GM12878 (cell line): ENCODE data around the gene MYOM1. TPM values are rescaled to one million over a fixed set of nuclear protein-coding genes. Genes with fewer than 3 reads are reported as not detected.

Experiments used
- ATAC-seq: fragments of 200-7000 bp; cut with Tn5 transposase; 3 replicates; pipeline ENCODE4 v1.9.1; 2020; ENCODE audit warnings: mild to moderate bottlenecking, moderate library complexity
- BruUV-seq: library from RNA; stranded (reverse); fragments of 400-500 nt; replicated peaks from 2 replicates; lab custom pipeline; 2021; lab: Mats Ljungman, UMichigan
- CTCF ChIA-PET: fragments of 300-600 bp; sonication (Branson Sonifier 250); formaldehyde crosslinking; extraction: SDS; loops from one replicate; lab custom pipeline; 2021; ENCODE audit warnings: inconsistent platforms; lab: Yijun Ruan, JAX
- POLR2A ChIA-PET: fragments of 350-600 bp; formaldehyde crosslinking; extraction: SDS; loops from one replicate; lab custom pipeline; 2021; ENCODE audit warnings: inconsistent platforms; lab: Charles Lee
- RAD21 ChIA-PET: fragments of 300-600 bp; sonication (Branson Sonifier 250); formaldehyde crosslinking; loops from one replicate; lab custom pipeline; 2023; ENCODE audit warnings: antibody characterized with exemption; ENCODE audit not compliant: unreplicated experiment; lab: Charles Lee
- SMC1A ChIA-PET: fragments of 300-600 bp; sonication (Branson Sonifier 250); formaldehyde crosslinking; loops from one replicate; lab custom pipeline; 2023; ENCODE audit not compliant: unreplicated experiment, uncharacterized antibody; lab: Charles Lee
- DNase-seq: peaks from one replicate; pipeline ENCODE4 v3.0.0-alpha.2; 2011; ENCODE audit warnings: low read depth, low spot score
- FAIRE-seq: peaks from 3 replicates; lab custom pipeline; 2011; peaks lifted over from hg19 to GRCh38; lab: Jason Lieb, UNC
- H2AFZ ChIP-seq: 2 replicates; pipeline ENCODE4 v1.6.0; 2011; ENCODE audit warnings: low read depth, low read length, control low read depth; ENCODE audit not compliant: control insufficient read depth
- H3K27ac ChIP-seq: 2 replicates; pipeline ENCODE4 v1.5.1; 2011; ENCODE audit warnings: control low read depth; ENCODE audit not compliant: control insufficient read depth, insufficient read depth
- H3K27me3 ChIP-seq, 2 experiments: replicated peaks in 1 of 2; 2 replicates each; pipeline versions ENCODE4 v1.6.0 to v1.6.1; 2011; ENCODE audit warnings: low read length in 1 of 2; ENCODE audit not compliant: control insufficient read depth in 2 of 2, insufficient read depth in 2 of 2
- H3K36me3 ChIP-seq, 2 experiments: 2 replicates each; pipeline ENCODE4 v1.5.1; 2011; ENCODE audit warnings: low read length in 1 of 2; ENCODE audit not compliant: control insufficient read depth in 2 of 2, insufficient read depth in 2 of 2
- H3K4me1 ChIP-seq: 2 replicates; pipeline ENCODE4 v1.6.1; 2011; ENCODE audit warnings: mild to moderate bottlenecking, low read length, moderate library complexity, mixed read lengths; ENCODE audit not compliant: control insufficient read depth, insufficient read depth
- H3K4me2 ChIP-seq: 2 replicates; pipeline ENCODE4 v1.6.0; 2011; ENCODE audit warnings: control low read depth; ENCODE audit not compliant: control insufficient read depth, insufficient read depth
- H3K4me3 ChIP-seq: fragments of 200-600 bp; sonication (generic); 2 replicates; pipeline ENCODE4 v1.5.1; 2016
- H3K79me2 ChIP-seq: 2 replicates; pipeline ENCODE4 v1.6.0; 2011; ENCODE audit warnings: low read length; ENCODE audit not compliant: control insufficient read depth, insufficient read depth
- H3K9ac ChIP-seq: 2 replicates; pipeline ENCODE4 v1.8.0; 2011; ENCODE audit warnings: low read length, control low read depth, mixed read lengths; ENCODE audit not compliant: control insufficient read depth, insufficient read depth
- H3K9me3 ChIP-seq: replicated peaks from 3 replicates; pipeline ENCODE4 v1.5.1; 2011; ENCODE audit warnings: mild to moderate bottlenecking, low read length; ENCODE audit not compliant: control insufficient read depth, insufficient read depth
- H4K20me1 ChIP-seq: 2 replicates; pipeline ENCODE4 v1.6.0; 2011; ENCODE audit not compliant: control insufficient read depth, insufficient read depth
- ATF3 ChIP-seq: IDR thresholded peaks from 2 replicates; pipeline ENCODE4 v1.6.1; 2011; ENCODE audit warnings: low read depth, mild to moderate bottlenecking, low read length, moderate library complexity, borderline replicate concordance; ENCODE audit errors: extremely low read depth
- BMI1 ChIP-seq: fragments of 450-650 bp; IDR thresholded peaks from 2 replicates; pipeline ENCODE4 v1.6.1; 2016; ENCODE audit warnings: mild to moderate bottlenecking, moderate library complexity, borderline replicate concordance
- E2F4 ChIP-seq: IDR thresholded peaks from 2 replicates; pipeline ENCODE4 v1.6.1; 2012; ENCODE audit warnings: low read depth, low read length, improper control_type of control experiment
- FOS ChIP-seq: IDR thresholded peaks from 3 replicates; pipeline ENCODE4 v1.6.1; 2011; ENCODE audit warnings: borderline replicate concordance; ENCODE audit not compliant: insufficient read length; ENCODE audit errors: extremely low read depth
- GATAD2B ChIP-seq: fragments of 450-650 bp; conservative IDR thresholded peaks from 2 replicates; pipeline ENCODE4 v1.6.1; 2017; ENCODE audit warnings: low read depth, mild to moderate bottlenecking, moderate library complexity
- HDAC2 ChIP-seq: fragments of 200-600 bp; sonication (generic); IDR thresholded peaks from 2 replicates; pipeline ENCODE4 v1.6.1; 2017
- HDGF ChIP-seq: fragments of 450-650 bp; IDR thresholded peaks from 2 replicates; pipeline ENCODE4 v1.6.1; 2016; ENCODE audit warnings: antibody characterized with exemption
- IRF3 ChIP-seq: fragments of 450-650 bp; IDR thresholded peaks from 2 replicates; pipeline ENCODE4 v1.6.1; 2014; ENCODE audit warnings: mild to moderate bottlenecking
- SIX5 ChIP-seq: IDR thresholded peaks from 2 replicates; pipeline ENCODE4 v1.6.1; 2011; ENCODE audit warnings: mild to moderate bottlenecking, low read depth, low read length, moderate library complexity; ENCODE audit not compliant: severe bottlenecking
- SMC3 ChIP-seq: IDR thresholded peaks from 2 replicates; pipeline ENCODE4 v1.6.1; 2011; ENCODE audit warnings: low read length, improper control_type of control experiment, borderline replicate concordance
- ZNF622 ChIP-seq: fragments of 450-650 bp; IDR thresholded peaks from 2 replicates; pipeline ENCODE4 v1.6.1; 2017; ENCODE audit warnings: mild to moderate bottlenecking, inconsistent platforms
- WGBS: methylation state at CpG from one replicate; pipeline ENCODE4 v1.1.6; 2016; ENCODE audit warnings: low lambda C conversion rate; ENCODE audit not compliant: insufficient replicate concordance, insufficient coverage; ENCODE audit errors: missing lambda C conversion rate; 5-methylcytosine and 5-hydroxymethylcytosine counted together
- in situ Hi-C: fragments of 300-500 bp; cut with MboI; formaldehyde crosslinking; loops from 9 replicates; pipeline ENCODE4 v1.14.3; 2018; ENCODE audit warnings: mixed read lengths
- intact Hi-C: fragments of 100-400 bp; cut with micrococcal nuclease; formaldehyde crosslinking; loops from one replicate; pipeline ENCODE4 v1.14.2; 2022; ENCODE audit not compliant: unreplicated experiment
- polyA plus RNA-seq, 11 experiments: library from polyadenylated mRNA; depleted of rRNA in 4 of 11; unstranded in 6 of 11; stranded (reverse) in 5 of 11; fragments of >200 nt; fragmentation: Nextera tagmentation in 4 of 11; fragmentation: Illumina TruSeq in 1 of 11; extraction: Ambion mirVana in 4 of 11; extraction: Trizol in 1 of 11; gene quantifications; 1 replicate in 1 of 11; 2 replicates in 10 of 11; pipeline versions ENCODE4 v1.2.1 to v1.2.3, GENCODE V29; 2011 to 2016; ENCODE audit warnings: inconsistent platforms in 2 of 11, missing spikeins in 2 of 11, low read depth in 1 of 11
- total RNA-seq, 4 experiments: library from RNA; depleted of rRNA in 3 of 4; stranded (reverse); fragments of >200 nt in 3 of 4; fragmentation: Illumina TruSeq in 1 of 4; extraction: Trizol in 1 of 4; gene quantifications; 2 replicates each; pipeline versions ENCODE4 v1.2.1 to v1.2.3, GENCODE V29; 2013 to 2021

Gene MYOM1
- total and polyA plus RNA-seq, 10 of the 15 experiments (the other 5 are each of a cell fraction or from before 2014, with no cell fraction given) = 0.06 to 1.0 (median 0.57) TPM

- H3K9ac ChIP-seq = no peak overlapping the region
- no peaks in the 10 kb centered on the region for H3K79me2 ChIP-seq
- intact Hi-C loops = no loop called here
- 41% methylated on average over 3 of the region's 3 CpGs for WGBS
- DNase-seq = no peak
- ATAC-seq = no peak
- TF ChIP-seq SIX5 (no peak), IRF3 (no peak), ATF3 (no peak), GATAD2B (no peak), SMC3 (no peak), FOS (no peak), E2F4 (no peak), HDAC2 (no peak), HDGF (no peak), ZNF622 (no peak), BMI1 (no peak)
- TF ChIP-seq, all 136 proteins: peak for 0
- Histone ChIP-seq H3K27ac (no peak overlapping the region), H3K27me3 (no peaks in the 10 kb centered on the region), H2AFZ (no peak overlapping the region), H3K4me3 (no peak overlapping the region), H3K36me3 (no peaks in the 10 kb centered on the region), H4K20me1 (no peaks in the 10 kb centered on the region), H3K9me3 (no peaks in the 10 kb centered on the region), H3K4me1 (no peaks in the 10 kb centered on the region), H3K4me2 (no peak overlapping the region)
- no peak for FAIRE-seq
- SMC1A ChIA-PET = interaction anchor here (0.8 kb wide), 1 partner anchor 8 kb away, joined by 3 read pairs; no protein-coding TSS in a partner anchor
- RAD21 ChIA-PET = no interaction called here
- CTCF ChIA-PET = interaction anchor here (1.0 kb wide), 1 partner anchor 47 kb away, joined by 3 read pairs; no protein-coding TSS in a partner anchor
- no TSS peak for BruUV-seq
- in situ Hi-C loops = no loop called here
- POLR2A ChIA-PET = no interaction called here
Measured at GRCh38 chr18:3081584-3081991, 138.2 kb downstream of the MYOM1 start.
